Dermis lymphatic vessel endothelial cell (primary cell): ENCODE measurements around the gene ARRB2. TPM values are rescaled to one million over a fixed set of nuclear protein-coding genes. Genes with fewer than 3 reads are reported as not detected.

Experiments used
- total RNA-seq: library from RNA; depleted of rRNA; stranded (reverse); fragments of >200 nt; gene quantifications from 2 replicates; pipeline ENCODE4 v1.2.1, GENCODE V29; 2014

The ARRB2 gene
- total RNA-seq = 7.5 and 9.0 TPM in 2 replicates

GRCh38 chr17:4709794-4710692 lies at the start of gene ARRB2:
ARRB2 (plus strand) TSS chr17:4710632; CDS start chr17:4710722, 90 bp downstream.

GRCh38 chr17:4739122-4740024 lies 28.9 kb downstream of the ARRB2 start, which contains the start of the genes CXCL16 and ZMYND15:
CXCL16 (minus strand) TSS chr17:4739928; CDS start chr17:4739339, 589 bp downstream.
ZMYND15 (plus strand) TSS chr17:4739833; CDS start chr17:4740549, 716 bp downstream.

Other genes starting within 250 kb of the ARRB2 start
- 46.9 and 59.2 TPM in 2 replicates for gene SPNS2, start 211.8 kb upstream of the ARRB2 start, total RNA-seq
- gene MYBBP1A, start 155.2 kb upstream of the ARRB2 start, total RNA-seq = 19.0 and 26.3 TPM in 2 replicates
- gene GGT6, start 150.1 kb upstream of the ARRB2 start, total RNA-seq = not detected in 2 replicates
- not detected in 2 replicates for gene SMTNL2, start 126.1 kb upstream of the ARRB2 start, total RNA-seq
- not detected in 2 replicates for gene ALOX15, start 69.0 kb upstream of the ARRB2 start, total RNA-seq
- 7.7 and 10.3 TPM in 2 replicates for gene PELP1, start 6.5 kb upstream of the ARRB2 start, total RNA-seq
- gene MED11, start 20.8 kb downstream of the ARRB2 start, total RNA-seq = 9.5 and 11.9 TPM in 2 replicates
- gene ZMYND15, start 29.2 kb downstream of the ARRB2 start, total RNA-seq = under 0.01 and 0.11 TPM in 2 replicates
- gene CXCL16, start 29.3 kb downstream of the ARRB2 start, total RNA-seq = 0.54 and 0.77 TPM in 2 replicates
- gene TM4SF5, start 61.3 kb downstream of the ARRB2 start, total RNA-seq = not detected in 2 replicates
- gene VMO1, start 75.7 kb downstream of the ARRB2 start, total RNA-seq = 0.22 and 0.95 TPM in 2 replicates
- not detected in 2 replicates for gene GLTPD2, start 78.3 kb downstream of the ARRB2 start, total RNA-seq
- 164 and 200 TPM in 2 replicates for gene PSMB6, start 85.5 kb downstream of the ARRB2 start, total RNA-seq
- 26.3 and 35.3 TPM in 2 replicates for gene PLD2, start 96.5 kb downstream of the ARRB2 start, total RNA-seq
- 25.5 and 31.3 TPM in 2 replicates for gene MINK1, start 122.7 kb downstream of the ARRB2 start, total RNA-seq
- 0.77 and 1.1 TPM in 2 replicates for gene C17orf107, start 188.9 kb downstream of the ARRB2 start, total RNA-seq
- 0.86 and 5.7 TPM in 2 replicates for gene CHRNE, start 192.5 kb downstream of the ARRB2 start, total RNA-seq
- not detected in 2 replicates for gene GP1BA, start 221.6 kb downstream of the ARRB2 start, total RNA-seq
- 45.4 and 50.1 TPM in 2 replicates for gene SLC25A11, start 229.4 kb downstream of the ARRB2 start, total RNA-seq
- gene RNF167, start 229.6 kb downstream of the ARRB2 start, total RNA-seq = 11.5 and 12.6 TPM in 2 replicates
- gene PFN1, start 237.9 kb downstream of the ARRB2 start, total RNA-seq = 304 and 331 TPM in 2 replicates
- 2.2 and 2.3 TPM in 2 replicates for gene ENO3, start 240.5 kb downstream of the ARRB2 start, total RNA-seq